HUES48 (cell line): ENCODE results near the gene DEUP1.
"Not testable (repeated sequence)": the region's sequence is repeated elsewhere in the genome, so short reads cannot be mapped to it uniquely, and the experiment has no call there.

Experiments used
- H3K27ac ChIP-seq: one replicate; pipeline ENCODE4 v1.7.0; 2013; ENCODE audit warnings: low read depth, low read length, inconsistent platforms
- H3K27me3 ChIP-seq: 2 replicates; pipeline ENCODE4 v1.6.1; 2013; ENCODE audit warnings: mild to moderate bottlenecking, low read length; ENCODE audit not compliant: control insufficient read depth, insufficient read depth
- H3K36me3 ChIP-seq: 2 replicates; pipeline ENCODE4 v1.6.1; 2013; ENCODE audit warnings: low read length; ENCODE audit not compliant: control insufficient read depth, insufficient read depth
- H3K4me1 ChIP-seq: 2 replicates; pipeline ENCODE4 v1.6.1; 2013; ENCODE audit warnings: mild to moderate bottlenecking, low read length; ENCODE audit not compliant: control insufficient read depth, insufficient read depth
- H3K4me3 ChIP-seq: 2 replicates; pipeline ENCODE4 v1.5.1; 2013; ENCODE audit warnings: mild to moderate bottlenecking, low read depth, low read length
- H3K9ac ChIP-seq: 2 replicates; pipeline ENCODE4 v1.6.1; 2013; ENCODE audit warnings: mild to moderate bottlenecking, low read depth, low read length, moderate library complexity
- H3K9me3 ChIP-seq: 2 replicates; pipeline ENCODE4 v1.6.1; 2013; ENCODE audit warnings: low read length; ENCODE audit not compliant: control insufficient read depth, insufficient read depth

Gene DEUP1

DNA sequence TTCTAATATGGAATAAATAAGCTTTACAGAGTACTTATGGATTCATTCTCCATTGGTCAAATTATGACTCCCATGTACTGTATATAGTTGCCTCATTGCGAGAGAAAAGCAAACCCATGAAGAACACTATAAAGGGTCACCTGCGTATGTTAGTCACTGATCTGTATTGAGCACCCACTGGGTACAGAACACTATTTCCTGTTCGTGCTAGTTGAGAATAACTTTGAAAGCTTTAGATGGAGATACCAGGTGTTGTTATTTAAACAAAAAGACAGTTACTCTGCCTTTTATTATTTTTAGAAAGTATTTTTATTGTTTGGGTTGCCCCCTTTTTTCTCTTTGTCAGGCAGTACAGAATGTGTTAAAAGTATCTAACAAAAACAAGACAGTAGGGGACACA lies 79.9 kb downstream of the DEUP1 start:
- Histone ChIP-seq H3K27ac (peak overlapping the region; percentile 53), H3K4me1 (peaks cover 21% of the 10 kb centered on the region), H3K9ac (no peak overlapping the region), H3K36me3 (no peaks in the 10 kb centered on the region), H3K27me3 (no peaks in the 10 kb centered on the region), H3K9me3 (no peaks in the 10 kb centered on the region), H3K4me3 (no peak overlapping the region)

DNA sequence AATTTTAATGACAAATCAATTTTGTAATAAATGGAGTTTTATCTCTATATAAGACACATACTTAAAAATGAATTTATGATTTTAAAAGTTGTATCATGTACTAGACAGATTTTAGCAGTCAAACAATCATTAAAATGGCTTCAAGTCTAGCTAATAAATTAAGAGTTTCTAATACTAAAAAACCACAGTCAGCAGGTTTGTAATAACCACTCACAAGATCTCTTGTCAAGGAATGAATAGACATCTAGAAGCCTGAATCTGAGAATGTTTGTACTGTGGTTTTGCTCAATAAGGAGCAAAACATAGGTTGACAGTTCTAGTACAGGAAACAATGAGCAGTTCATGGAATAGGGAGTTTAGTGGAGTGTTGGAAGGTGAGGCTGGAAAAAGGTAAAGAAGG lies 81.2 kb downstream of the DEUP1 start:
- H3K9ac ChIP-seq: no peak overlapping the region
- peaks cover 21% of the 10 kb centered on the region for H3K4me1 ChIP-seq
- H3K27me3 ChIP-seq: no peaks in the 10 kb centered on the region
- H3K36me3 ChIP-seq: no peaks in the 10 kb centered on the region
- H3K27ac ChIP-seq: no peak overlapping the region
- no peak overlapping the region for H3K4me3 ChIP-seq
- no peaks in the 10 kb centered on the region for H3K9me3 ChIP-seq

DNA sequence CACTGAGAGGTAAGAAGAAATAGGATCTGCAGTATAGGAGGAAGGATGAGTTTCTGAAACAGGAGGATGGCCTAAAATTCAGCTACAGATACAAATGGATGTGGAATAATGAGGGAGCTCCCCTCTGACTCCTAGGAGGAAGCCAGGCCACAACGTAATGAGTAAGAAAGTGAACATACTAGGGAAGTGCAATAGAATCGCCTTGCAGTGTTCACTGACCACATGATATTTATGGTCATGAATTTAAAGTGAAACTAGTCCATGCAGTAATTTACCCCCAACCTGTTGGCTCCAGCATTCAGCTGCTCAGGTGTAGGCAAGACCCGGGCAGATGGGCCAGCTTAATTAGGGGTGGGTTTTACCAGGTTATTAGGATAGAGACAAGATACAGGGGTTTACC lies 101.7 kb downstream of the DEUP1 start:
- Histone ChIP-seq H3K27me3 (no peaks in the 10 kb centered on the region), H3K9me3 (no peaks in the 10 kb centered on the region), H3K9ac (no peak overlapping the region), H3K27ac (no peak overlapping the region), H3K4me3 (no peak overlapping the region), H3K4me1 (no peaks in the 10 kb centered on the region), H3K36me3 (no peaks in the 10 kb centered on the region)

DNA sequence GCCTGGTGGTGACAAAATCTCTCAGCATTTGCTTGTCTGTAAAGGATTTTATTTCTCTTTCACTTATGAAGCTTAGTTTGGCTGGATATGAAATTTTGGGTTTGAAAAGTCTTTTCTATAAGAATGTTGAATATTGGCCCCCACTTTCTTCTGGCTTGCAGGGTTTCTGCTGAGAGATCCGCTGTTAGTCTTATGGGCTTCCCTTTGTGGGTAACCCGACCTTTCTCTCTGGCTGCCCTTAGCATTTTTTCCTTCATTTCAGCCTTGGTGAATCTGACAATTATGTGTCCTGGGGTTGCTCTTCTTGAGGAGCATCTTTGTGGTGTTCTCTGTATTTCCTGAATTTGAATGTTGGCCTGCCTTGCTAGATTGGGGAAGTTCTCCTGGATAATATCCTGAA lies 112.7 kb downstream of the DEUP1 start:
- not testable (repeated sequence) for H3K36me3 ChIP-seq, H3K9ac ChIP-seq, H3K4me3 ChIP-seq, H3K27me3 ChIP-seq, H3K27ac ChIP-seq, H3K9me3 ChIP-seq
- peaks cover 11% of the 10 kb centered on the region for H3K4me1 ChIP-seq

DNA sequence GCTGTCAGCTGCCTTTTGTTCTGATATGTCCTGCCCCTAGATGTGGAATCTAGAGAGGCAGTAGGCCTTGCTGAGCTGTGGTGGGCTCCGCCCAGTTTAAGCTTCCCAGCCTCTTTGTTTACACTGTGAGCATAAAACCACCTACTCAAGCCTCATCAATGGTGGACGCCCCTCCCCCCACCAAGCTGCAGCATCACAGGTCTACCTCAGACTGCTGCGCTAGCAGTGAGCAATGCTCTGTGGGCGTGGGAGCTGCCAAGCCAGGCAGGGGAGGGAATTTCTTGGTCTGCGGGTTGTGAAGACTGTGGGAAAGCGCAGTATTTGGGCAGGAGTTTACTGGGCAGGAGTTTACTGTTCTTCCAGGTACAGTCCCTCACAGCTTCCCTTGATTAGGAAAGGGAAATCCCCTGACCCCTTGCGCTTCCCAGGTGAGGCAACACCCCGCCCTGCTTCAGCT lies 114.1 kb downstream of the DEUP1 start:
- H3K36me3 ChIP-seq: no peaks in the 10 kb centered on the region

DNA sequence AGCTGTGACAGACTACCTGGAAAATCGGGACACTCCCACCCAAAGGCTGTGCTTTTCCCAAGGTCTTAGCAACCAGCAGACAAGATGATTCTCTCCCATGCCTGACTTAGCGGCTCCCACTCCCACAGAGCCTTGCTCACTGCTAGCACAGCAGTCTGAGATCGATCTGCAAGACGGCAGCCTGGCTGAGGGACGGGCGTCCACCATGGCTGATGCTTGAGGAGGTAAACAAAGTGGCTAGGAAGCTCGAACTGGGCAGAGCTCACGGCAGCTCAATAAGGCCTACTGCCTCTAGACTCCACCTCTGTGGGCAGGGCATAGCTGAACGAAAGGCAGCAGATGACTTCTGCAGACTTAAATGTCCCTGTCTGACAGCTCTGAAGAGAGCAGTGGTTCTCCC lies 127.7 kb downstream of the DEUP1 start:
- Histone ChIP-seq H3K9me3 (no peaks in the 10 kb centered on the region), H3K9ac (no peak overlapping the region), H3K36me3 (no peaks in the 10 kb centered on the region), H3K27me3 (no peaks in the 10 kb centered on the region), H3K4me1 (no peaks in the 10 kb centered on the region), H3K27ac (no peak overlapping the region), H3K4me3 (no peak overlapping the region)

More for the DNA sequence above, 114.1 kb downstream of the DEUP1 start:
- Histone ChIP-seq H3K27ac (peak overlapping the region; percentile 45), H3K4me1 (peaks cover 11% of the 10 kb centered on the region), H3K9ac (no peak overlapping the region; the same call in 1 of the 2 replicates), H3K27me3 (no peaks in the 10 kb centered on the region), H3K4me3 (peak overlapping the region; percentile 33; the same call in 1 of the 2 replicates), H3K9me3 (no peaks in the 10 kb centered on the region)

DNA sequence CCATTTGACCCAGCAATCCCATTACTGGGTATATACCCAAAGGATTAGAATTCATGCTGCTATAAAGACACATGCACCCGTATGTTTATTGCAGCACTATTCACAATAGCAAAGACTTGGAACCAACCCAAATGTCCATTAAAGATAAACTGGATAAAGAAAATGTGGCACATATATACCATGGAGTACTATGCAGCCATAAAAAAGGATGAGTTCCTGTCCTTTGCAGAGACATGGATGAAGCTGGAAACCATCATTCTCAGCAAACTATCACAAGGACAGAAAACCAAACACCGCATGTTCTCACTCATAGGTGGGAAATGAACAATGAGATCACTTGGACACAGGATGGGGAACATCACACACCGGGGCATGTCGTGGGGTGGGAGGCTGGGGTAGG lies 133.1 kb downstream of the DEUP1 start:
- H3K27me3 ChIP-seq, H3K4me1 ChIP-seq: not testable (repeated sequence)

DNA sequence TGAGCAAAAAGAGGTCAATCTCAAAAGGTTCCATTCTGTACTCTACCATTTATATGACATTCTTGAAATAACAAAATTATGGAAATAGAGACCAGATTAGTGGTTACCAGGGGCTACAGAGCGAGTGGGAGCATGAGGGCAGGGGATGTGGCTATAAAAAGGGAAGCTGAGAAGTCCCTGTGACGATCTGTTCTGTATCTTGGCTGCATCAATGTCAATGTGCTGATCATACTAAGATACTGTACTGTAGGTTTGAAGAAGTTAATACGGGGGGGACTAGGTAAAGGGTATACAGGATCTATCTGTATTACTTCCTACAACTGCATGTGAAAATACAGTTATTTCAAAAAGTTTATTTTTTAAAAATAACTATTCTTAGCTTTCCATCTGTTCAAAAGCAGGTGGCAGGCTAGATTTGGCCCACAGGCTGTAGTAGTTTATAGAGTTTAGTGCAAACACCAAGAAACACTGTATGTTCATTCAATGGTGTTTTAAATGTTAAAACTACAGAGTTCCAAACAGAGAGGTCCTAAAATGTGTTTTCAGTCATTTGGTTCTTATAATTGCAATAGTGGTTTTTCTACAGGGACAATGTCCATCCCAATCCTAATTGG lies 134.5 kb downstream of the DEUP1 start:
- Histone ChIP-seq H3K4me1 (no peaks in the 10 kb centered on the region), H3K27ac (no peak overlapping the region)

More for the DNA sequence above, 133.1 kb downstream of the DEUP1 start:
- not testable (repeated sequence) for H3K9ac ChIP-seq, H3K36me3 ChIP-seq, H3K9me3 ChIP-seq, H3K4me3 ChIP-seq, H3K27ac ChIP-seq

DNA sequence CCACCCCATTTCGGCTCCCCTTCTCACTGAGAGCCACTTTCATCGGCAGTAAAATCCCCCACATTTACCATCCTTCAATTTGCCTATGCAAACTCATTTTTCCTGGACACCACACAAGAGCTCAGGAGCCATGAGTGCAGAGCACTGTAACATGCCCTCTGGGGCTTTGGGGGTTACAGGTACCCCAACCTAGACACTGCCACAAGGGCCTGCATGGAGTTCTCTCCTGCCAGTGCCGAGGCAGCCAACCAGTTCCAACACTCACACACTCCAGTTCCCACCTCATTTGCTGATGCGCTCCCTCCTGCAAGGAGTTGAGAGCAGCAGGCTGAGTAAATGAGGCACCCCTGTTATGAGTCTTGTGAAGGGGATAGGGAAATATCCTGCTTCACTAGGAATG lies 136.5 kb downstream of the DEUP1 start:
- Histone ChIP-seq H3K27ac (no peak overlapping the region), H3K9me3 (no peaks in the 10 kb centered on the region), H3K4me3 (no peak overlapping the region), H3K9ac (no peak overlapping the region), H3K27me3 (no peaks in the 10 kb centered on the region), H3K36me3 (no peaks in the 10 kb centered on the region), H3K4me1 (no peaks in the 10 kb centered on the region)

More for the DNA sequence above, 134.5 kb downstream of the DEUP1 start:
- no peaks in the 10 kb centered on the region for H3K27me3 ChIP-seq
- H3K36me3 ChIP-seq: no peaks in the 10 kb centered on the region
- no peak overlapping the region for H3K4me3 ChIP-seq
- no peaks in the 10 kb centered on the region for H3K9me3 ChIP-seq
- H3K9ac ChIP-seq: no peak overlapping the region

DNA sequence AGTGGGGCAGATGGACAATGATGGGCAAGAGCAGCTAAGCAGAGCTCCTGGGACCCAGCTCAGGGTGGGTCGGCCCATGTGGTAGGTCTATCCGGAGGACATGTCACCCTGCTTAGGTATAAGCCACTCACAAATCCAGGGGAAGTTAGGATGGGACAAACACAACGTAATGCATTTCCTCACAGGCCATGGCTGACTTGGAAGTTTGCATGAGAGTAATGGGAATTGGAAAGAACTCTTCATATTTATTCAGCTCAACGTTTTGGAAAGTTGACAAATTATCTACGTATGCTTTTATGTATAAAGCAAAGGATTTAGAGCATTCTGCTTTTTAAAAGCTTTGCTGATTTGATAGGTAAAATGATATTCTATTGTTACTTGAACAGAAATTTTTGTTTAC lies 137.7 kb downstream of the DEUP1 start:
- no peak overlapping the region for H3K4me3 ChIP-seq
- H3K4me1 ChIP-seq: no peaks in the 10 kb centered on the region
- H3K9me3 ChIP-seq: no peaks in the 10 kb centered on the region
- no peak overlapping the region for H3K27ac ChIP-seq
- H3K9ac ChIP-seq: no peak overlapping the region
- no peaks in the 10 kb centered on the region for H3K36me3 ChIP-seq
- H3K27me3 ChIP-seq: no peaks in the 10 kb centered on the region

DNA sequence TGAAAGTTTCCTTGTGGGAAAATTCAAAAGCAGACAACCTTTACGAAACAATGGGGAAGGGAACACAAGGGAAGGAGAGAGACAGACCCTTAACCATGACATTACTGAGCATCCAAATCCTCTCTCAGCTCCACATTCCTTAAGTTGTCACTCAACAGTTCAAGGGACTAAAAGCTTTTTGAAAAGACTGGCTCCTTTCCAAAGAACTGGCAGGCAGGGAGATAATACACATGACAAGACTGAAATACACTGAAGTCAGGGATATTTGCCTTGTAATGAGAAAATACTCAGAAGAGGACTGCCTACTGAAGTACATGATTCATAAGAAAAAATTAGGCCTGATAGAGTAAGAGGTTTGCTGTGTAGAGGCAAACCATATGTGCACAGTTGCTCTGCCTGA lies 143.6 kb downstream of the DEUP1 start:
- Histone ChIP-seq H3K9ac (no peak overlapping the region), H3K4me1 (peaks cover 21% of the 10 kb centered on the region), H3K27me3 (no peaks in the 10 kb centered on the region), H3K4me3 (no peak overlapping the region), H3K9me3 (no peaks in the 10 kb centered on the region), H3K36me3 (peaks cover 3% of the 10 kb centered on the region; the same call in 1 of the 2 replicates), H3K27ac (no peak overlapping the region)
